Right cardiac atrium (tissue), 5 donors: ENCODE measurements around the gene KRTAP4-5. TPM values are rescaled to one million over a fixed set of nuclear protein-coding genes. Genes with fewer than 3 reads are reported as not detected.
"Not testable (repeated sequence)": the region's sequence is repeated elsewhere in the genome, so short reads cannot be mapped to it uniquely, and the experiment has no call there.

Experiments
- ATAC-seq, 2 donors: fragments of 200-7000 bp; cut with Tn5 transposase; one replicate each; pipeline versions ENCODE4 v1.8.0 to v1.9.1; 2020; ENCODE audit warnings: moderate library complexity in 2 of 2, mild to moderate bottlenecking in 1 of 2
- DNase-seq, 3 donors: peaks; one replicate each; pipeline ENCODE4 v3.0.0-alpha.2; 2020
- H3K27ac ChIP-seq: one replicate; pipeline ENCODE4 v1.5.1; 2013; ENCODE audit warnings: mild to moderate bottlenecking, low read length, control low read depth, moderate library complexity
- H3K27me3 ChIP-seq: one replicate; pipeline ENCODE4 v1.6.1; 2013; ENCODE audit not compliant: control insufficient read depth, insufficient read depth
- H3K4me1 ChIP-seq: one replicate; pipeline ENCODE4 v1.6.1; 2013; ENCODE audit warnings: low read length; ENCODE audit not compliant: control insufficient read depth, insufficient read depth
- H3K4me3 ChIP-seq: one replicate; pipeline ENCODE4 v1.5.1; 2013; ENCODE audit warnings: low read length, control low read depth
- H3K9me3 ChIP-seq: one replicate; pipeline ENCODE4 v1.6.1; 2013; ENCODE audit warnings: low read length; ENCODE audit not compliant: control insufficient read depth
- WGBS: extraction: QIAGEN DNeasy Blood & Tissue Kit; methylation state at CpG from one replicate; pipeline ENCODE4 v1.1.7; 2013; 5-methylcytosine and 5-hydroxymethylcytosine counted together
- intact Hi-C, 4 donors: fragments of 100-400 bp; cut with DNase I; formaldehyde crosslinking; loops; one replicate each; pipeline versions ENCODE4 v1.11.0 to v1.14.0; 2022 to 2023
- polyA plus RNA-seq: library from polyadenylated mRNA; stranded (reverse); fragments of 200-250 nt; gene quantifications from one replicate; pipeline ENCODE4 v1.2.3, GENCODE V29; 2013
- total RNA-seq, 4 donors: library from RNA; stranded (reverse); fragmentation: NEBNext Ultra II Directional; extraction: Animal tissue kit (Norgen Biotek cat#: 25700); gene quantifications; one replicate each; pipeline ENCODE4 v1.2.1, GENCODE V29; 2021
- donor health status: healthy with polysubstance abuse.
- donor health status: DM: no; HTN: yes; CAD: no.
- donor health status: DM: no; HTN: no; CAD: no.
- donor health status: DM: no; HTN: yes; CAD: no; lungs with severe emphysema.
- donor health status: DM: yes; HTN: yes; CAD: no.

Gene KRTAP4-5
- total and polyA plus RNA-seq, 5 donors, result not detected

- H3K4me1 ChIP-seq, H3K27ac ChIP-seq, H3K27me3 ChIP-seq, H3K9me3 ChIP-seq, intact Hi-C loops, DNase-seq, ATAC-seq, H3K4me3 ChIP-seq: not testable (repeated sequence)
- WGBS, result 67% methylated on average over 2 of the region's 2 CpGs
Observed at GRCh38 chr17:41104386-41105038, 45.1 kb downstream of the KRTAP4-5 start.

- WGBS, result 91% methylated on average over 1 of the region's 1 CpG
- Histone ChIP-seq H3K4me1 (no peaks in the 10 kb centered on the region), H3K27me3 (no peaks in the 10 kb centered on the region), H3K4me3 (no peak overlapping the region), H3K9me3 (no peaks in the 10 kb centered on the region), H3K27ac (no peak overlapping the region)
- ATAC-seq (no peak), DNase-seq (no peak)
- intact Hi-C loops, result no loop called here
Observed at GRCh38 chr17:41103896-41104295, 45.7 kb downstream of the KRTAP4-5 start.

- DNase-seq, result no peak
- H3K27me3 ChIP-seq, result no peaks in the 10 kb centered on the region
- ATAC-seq, result no peak
- H3K27ac ChIP-seq, result no peak within 1 kb of the TSS
- 45% methylated on average over 10 of the region's 10 CpGs for WGBS
- H3K9me3 ChIP-seq, result no peaks in the 10 kb centered on the region
- no peaks in the 10 kb centered on the region for H3K4me1 ChIP-seq
- no peak within 1 kb of the TSS for H3K4me3 ChIP-seq
- intact Hi-C loops, result no loop called here
Observed at GRCh38 chr17:41101586-41102259, 47.9 kb downstream of the KRTAP4-5 start, which contains the start of gene KRTAP4-16. Gene KRTAP4-16, minus strand, starts transcription at chr17:41102209. Its CDS starts 0 bp downstream, at chr17:41102209.

- ATAC-seq, result not testable (repeated sequence)
- WGBS, result 48% methylated on average over 7 of the region's 7 CpGs
Observed at GRCh38 chr17:41099682-41100480, 49.7 kb downstream of the KRTAP4-5 start.

More at GRCh38 chr17:41099682-41100480, 49.7 kb downstream of the KRTAP4-5 start:
- H3K27me3 ChIP-seq, H3K4me3 ChIP-seq, H3K27ac ChIP-seq, H3K9me3 ChIP-seq, intact Hi-C loops, H3K4me1 ChIP-seq, DNase-seq: not testable (repeated sequence)

Other genes starting within 250 kb of the KRTAP4-5 start
Only the 30 nearest of the 40 such genes appear.
- gene KRTAP3-2, start 149.9 kb downstream of the KRTAP4-5 start, total RNA-seq, result not detected
- not detected for gene KRTAP3-2, start 149.9 kb downstream of the KRTAP4-5 start, polyA plus RNA-seq
- not detected for gene KRTAP3-1, start 140.7 kb downstream of the KRTAP4-5 start, total RNA-seq
- not detected for gene KRTAP3-1, start 140.7 kb downstream of the KRTAP4-5 start, polyA plus RNA-seq
- gene KRTAP1-5, start 122.6 kb downstream of the KRTAP4-5 start, total RNA-seq, result not detected
- not detected for gene KRTAP1-5, start 122.6 kb downstream of the KRTAP4-5 start, polyA plus RNA-seq
- gene KRTAP1-4, start 119.6 kb downstream of the KRTAP4-5 start, total RNA-seq, result not detected
- not detected for gene KRTAP1-4, start 119.6 kb downstream of the KRTAP4-5 start, polyA plus RNA-seq
- not detected for gene KRTAP1-3, start 115.0 kb downstream of the KRTAP4-5 start, total RNA-seq
- gene KRTAP1-3, start 115.0 kb downstream of the KRTAP4-5 start, polyA plus RNA-seq, result not detected
- not detected for gene KRTAP1-1, start 108.4 kb downstream of the KRTAP4-5 start, total RNA-seq
- not detected for gene KRTAP1-1, start 108.4 kb downstream of the KRTAP4-5 start, polyA plus RNA-seq
- not detected for gene KRTAP2-1, start 102.5 kb downstream of the KRTAP4-5 start, total RNA-seq
- not detected for gene KRTAP2-1, start 102.5 kb downstream of the KRTAP4-5 start, polyA plus RNA-seq
- not detected for gene KRTAP2-2, start 94.6 kb downstream of the KRTAP4-5 start, total RNA-seq
- gene KRTAP2-2, start 94.6 kb downstream of the KRTAP4-5 start, polyA plus RNA-seq, result not detected
- gene KRTAP2-3, start 89.7 kb downstream of the KRTAP4-5 start, total RNA-seq, result not detected
- gene KRTAP2-3, start 89.7 kb downstream of the KRTAP4-5 start, polyA plus RNA-seq, result not detected
- gene KRTAP2-4, start 83.9 kb downstream of the KRTAP4-5 start, total RNA-seq, result not detected
- gene KRTAP2-4, start 83.9 kb downstream of the KRTAP4-5 start, polyA plus RNA-seq, result not detected
- not detected for gene KRTAP4-7, start 65.7 kb downstream of the KRTAP4-5 start, total RNA-seq
- not detected for gene KRTAP4-7, start 65.7 kb downstream of the KRTAP4-5 start, polyA plus RNA-seq
- gene KRTAP4-8, start 51.7 kb downstream of the KRTAP4-5 start, total RNA-seq, result not detected
- not detected for gene KRTAP4-8, start 51.7 kb downstream of the KRTAP4-5 start, polyA plus RNA-seq
- not detected for gene KRTAP4-16, start 47.6 kb downstream of the KRTAP4-5 start, total RNA-seq
- not detected for gene KRTAP4-16, start 47.6 kb downstream of the KRTAP4-5 start, polyA plus RNA-seq
- gene KRTAP4-9, start 44.4 kb downstream of the KRTAP4-5 start, total RNA-seq, result not detected
- gene KRTAP4-9, start 44.4 kb downstream of the KRTAP4-5 start, polyA plus RNA-seq, result not detected
- not detected for gene KRTAP4-11, start 31.5 kb downstream of the KRTAP4-5 start, total RNA-seq
- not detected for gene KRTAP4-11, start 31.5 kb downstream of the KRTAP4-5 start, polyA plus RNA-seq
- gene KRTAP4-12, start 25.6 kb downstream of the KRTAP4-5 start, total RNA-seq, result not detected
- not detected for gene KRTAP4-12, start 25.6 kb downstream of the KRTAP4-5 start, polyA plus RNA-seq
- gene KRTAP4-6, start 9.3 kb downstream of the KRTAP4-5 start, total RNA-seq, result not detected
- gene KRTAP4-6, start 9.3 kb downstream of the KRTAP4-5 start, polyA plus RNA-seq, result not detected
- not detected for gene KRTAP4-4, start 10.9 kb upstream of the KRTAP4-5 start, total RNA-seq
- not detected for gene KRTAP4-4, start 10.9 kb upstream of the KRTAP4-5 start, polyA plus RNA-seq
- not detected for gene KRTAP4-3, start 18.4 kb upstream of the KRTAP4-5 start, total RNA-seq
- gene KRTAP4-3, start 18.4 kb upstream of the KRTAP4-5 start, polyA plus RNA-seq, result not detected
- not detected for gene KRTAP4-2, start 28.4 kb upstream of the KRTAP4-5 start, total RNA-seq
- gene KRTAP4-2, start 28.4 kb upstream of the KRTAP4-5 start, polyA plus RNA-seq, result not detected
- gene KRTAP4-1, start 35.1 kb upstream of the KRTAP4-5 start, total RNA-seq, result not detected
- gene KRTAP4-1, start 35.1 kb upstream of the KRTAP4-5 start, polyA plus RNA-seq, result not detected
- not detected for gene KRTAP9-1, start 40.1 kb upstream of the KRTAP4-5 start, total RNA-seq
- not detected for gene KRTAP9-1, start 40.1 kb upstream of the KRTAP4-5 start, polyA plus RNA-seq
- gene KRTAP9-2, start 76.8 kb upstream of the KRTAP4-5 start, total RNA-seq, result not detected
- gene KRTAP9-2, start 76.8 kb upstream of the KRTAP4-5 start, polyA plus RNA-seq, result not detected
- gene KRTAP9-3, start 82.6 kb upstream of the KRTAP4-5 start, total RNA-seq, result not detected
- not detected for gene KRTAP9-3, start 82.6 kb upstream of the KRTAP4-5 start, polyA plus RNA-seq
- gene KRTAP9-8, start 88.2 kb upstream of the KRTAP4-5 start, total RNA-seq, result not detected
- not detected for gene KRTAP9-8, start 88.2 kb upstream of the KRTAP4-5 start, polyA plus RNA-seq
- not detected for gene KRTAP9-4, start 99.9 kb upstream of the KRTAP4-5 start, total RNA-seq
- not detected for gene KRTAP9-4, start 99.9 kb upstream of the KRTAP4-5 start, polyA plus RNA-seq
- not detected for gene KRTAP9-9, start 105.6 kb upstream of the KRTAP4-5 start, total RNA-seq
- not detected for gene KRTAP9-9, start 105.6 kb upstream of the KRTAP4-5 start, polyA plus RNA-seq
- not detected for gene KRTAP9-6, start 115.6 kb upstream of the KRTAP4-5 start, total RNA-seq
- not detected for gene KRTAP9-6, start 115.6 kb upstream of the KRTAP4-5 start, polyA plus RNA-seq
- not detected for gene KRTAP9-7, start 125.9 kb upstream of the KRTAP4-5 start, total RNA-seq
- gene KRTAP9-7, start 125.9 kb upstream of the KRTAP4-5 start, polyA plus RNA-seq, result not detected
- not detected for gene KRTAP29-1, start 153.0 kb upstream of the KRTAP4-5 start, total RNA-seq
- not detected for gene KRTAP29-1, start 153.0 kb upstream of the KRTAP4-5 start, polyA plus RNA-seq